ENCODE results near the gene ERVFRD-1. TPM values are rescaled to one million over a fixed set of nuclear protein-coding genes. Genes with fewer than 3 reads are reported as not detected.

Gene ERVFRD-1
- total and polyA plus RNA-seq, 2 of the 13 experiments (the other 11 are each of a cell fraction or from before 2014, with no cell fraction given) = not detected

DNA sequence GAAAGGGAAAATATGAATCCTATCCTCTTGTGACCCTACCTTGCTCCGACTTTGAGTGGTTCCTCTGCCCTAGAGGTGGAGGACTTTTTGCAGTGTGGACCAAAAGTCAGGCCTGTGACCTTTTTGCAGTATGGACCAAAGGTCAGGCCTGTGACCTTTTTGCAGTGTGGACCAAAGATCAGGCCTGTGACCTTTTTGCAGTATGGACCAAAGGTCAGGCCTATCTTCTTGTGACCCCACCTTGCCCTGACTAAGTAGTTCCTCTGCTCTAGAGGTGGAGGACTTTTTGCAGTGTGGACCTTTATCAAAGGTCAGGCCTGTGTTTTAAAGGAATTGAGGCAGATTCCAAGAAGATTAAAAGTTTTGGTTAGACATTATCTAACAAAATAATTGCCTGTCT is 10.9 kb upstream of the ERVFRD-1 start (continued):
- TF ChIP-seq, protein P1, sequence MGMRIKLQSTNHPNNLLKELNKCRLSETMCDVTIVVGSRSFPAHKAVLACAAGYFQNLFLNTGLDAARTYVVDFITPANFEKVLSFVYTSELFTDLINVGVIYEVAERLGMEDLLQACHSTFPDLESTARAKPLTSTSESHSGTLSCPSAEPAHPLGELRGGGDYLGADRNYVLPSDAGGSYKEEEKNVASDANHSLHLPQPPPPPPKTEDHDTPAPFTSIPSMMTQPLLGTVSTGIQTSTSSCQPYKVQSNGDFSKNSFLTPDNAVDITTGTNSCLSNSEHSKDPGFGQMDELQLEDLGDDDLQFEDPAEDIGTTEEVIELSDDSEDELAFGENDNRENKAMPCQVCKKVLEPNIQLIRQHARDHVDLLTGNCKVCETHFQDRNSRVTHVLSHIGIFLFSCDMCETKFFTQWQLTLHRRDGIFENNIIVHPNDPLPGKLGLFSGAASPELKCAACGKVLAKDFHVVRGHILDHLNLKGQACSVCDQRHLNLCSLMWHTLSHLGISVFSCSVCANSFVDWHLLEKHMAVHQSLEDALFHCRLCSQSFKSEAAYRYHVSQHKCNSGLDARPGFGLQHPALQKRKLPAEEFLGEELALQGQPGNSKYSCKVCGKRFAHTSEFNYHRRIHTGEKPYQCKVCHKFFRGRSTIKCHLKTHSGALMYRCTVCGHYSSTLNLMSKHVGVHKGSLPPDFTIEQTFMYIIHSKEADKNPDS (CRISPR knock-in tag; IDR thresholded peaks at IDR 0.05) = peak; percentile 77; the same call in 1 of the 2 replicates
- TF ChIP-seq, protein P2, sequence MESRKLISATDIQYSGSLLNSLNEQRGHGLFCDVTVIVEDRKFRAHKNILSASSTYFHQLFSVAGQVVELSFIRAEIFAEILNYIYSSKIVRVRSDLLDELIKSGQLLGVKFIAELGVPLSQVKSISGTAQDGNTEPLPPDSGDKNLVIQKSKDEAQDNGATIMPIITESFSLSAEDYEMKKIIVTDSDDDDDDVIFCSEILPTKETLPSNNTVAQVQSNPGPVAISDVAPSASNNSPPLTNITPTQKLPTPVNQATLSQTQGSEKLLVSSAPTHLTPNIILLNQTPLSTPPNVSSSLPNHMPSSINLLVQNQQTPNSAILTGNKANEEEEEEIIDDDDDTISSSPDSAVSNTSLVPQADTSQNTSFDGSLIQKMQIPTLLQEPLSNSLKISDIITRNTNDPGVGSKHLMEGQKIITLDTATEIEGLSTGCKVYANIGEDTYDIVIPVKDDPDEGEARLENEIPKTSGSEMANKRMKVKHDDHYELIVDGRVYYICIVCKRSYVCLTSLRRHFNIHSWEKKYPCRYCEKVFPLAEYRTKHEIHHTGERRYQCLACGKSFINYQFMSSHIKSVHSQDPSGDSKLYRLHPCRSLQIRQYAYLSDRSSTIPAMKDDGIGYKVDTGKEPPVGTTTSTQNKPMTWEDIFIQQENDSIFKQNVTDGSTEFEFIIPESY (CRISPR knock-in tag; IDR thresholded peaks at IDR 0.05) = 0 out of 2 replicates have a peak, but pooled peaks have one; percentile 30
- TF ChIP-seq PPARG (CRISPR knock-in tag; conservative IDR thresholded peaks at IDR 0.05) = peak; percentile 62; the same call in 1 of the 2 replicates
- TF ChIP-seq ZNF496 (CRISPR knock-in tag; IDR thresholded peaks at IDR 0.05; ENCODE audit: insufficient replicate concordance) = no peak
- TF ChIP-seq SALL1 (CRISPR knock-in tag; IDR thresholded peaks at IDR 0.05) = 0 out of 2 replicates have a peak, but pooled peaks have one; percentile 34
- TF ChIP-seq NR2F2 (IDR thresholded peaks at IDR 0.05; ENCODE audit: borderline replicate concordance, low read depth) = peak; percentile 65
- peak; percentile 63 to 71; a peak in 3 of 4 replicates for TF ChIP-seq NR2F1 (CRISPR knock-in tag; IDR thresholded peaks at IDR 0.05)
- 0 out of 2 replicates have a peak, but pooled peaks have one; percentile 30 for TF ChIP-seq RARA (CRISPR knock-in tag; IDR thresholded peaks at IDR 0.05)
- TF ChIP-seq ZNF839 (CRISPR knock-in tag; IDR thresholded peaks at IDR 0.05; ENCODE audit: borderline replicate concordance) = no peak
- peak; percentile 23; the same call in 1 of the 2 replicates for TF ChIP-seq RXRA (CRISPR knock-in tag; IDR thresholded peaks at IDR 0.05)
- TF ChIP-seq ZNF660 (CRISPR knock-in tag; IDR thresholded peaks at IDR 0.05; ENCODE audit: borderline replicate concordance, low read depth) = no peak
- peak; percentile 84 for TF ChIP-seq NR2C2 (CRISPR knock-in tag; IDR thresholded peaks at IDR 0.05; ENCODE audit: borderline replicate concordance)
- TF ChIP-seq TEF (CRISPR knock-in tag; IDR thresholded peaks at IDR 0.05) = no peak
- TF ChIP-seq, protein P3, sequence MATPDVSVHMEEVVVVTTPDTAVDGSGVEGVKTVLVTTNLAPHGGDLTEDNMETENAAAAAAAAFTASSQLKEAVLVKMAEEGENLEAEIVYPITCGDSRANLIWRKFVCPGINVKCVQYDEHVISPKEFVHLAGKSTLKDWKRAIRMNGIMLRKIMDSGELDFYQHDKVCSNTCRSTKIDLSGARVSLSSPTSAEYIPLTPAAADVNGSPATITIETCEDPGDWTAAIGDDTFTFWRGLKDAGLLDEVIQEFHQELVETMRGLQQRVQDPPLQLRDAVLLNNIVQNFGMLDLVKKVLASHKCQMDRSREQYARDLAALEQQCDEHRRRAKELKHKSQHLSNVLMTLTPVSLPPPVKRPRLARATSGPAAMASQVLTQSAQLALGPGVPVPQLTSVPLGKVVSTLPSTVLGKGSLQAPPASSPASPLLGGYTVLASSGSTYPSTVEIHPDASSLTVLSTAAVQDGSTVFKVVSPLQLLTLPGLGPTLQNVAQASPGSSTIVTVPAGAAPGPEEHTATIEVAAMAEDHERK (CRISPR knock-in tag; IDR thresholded peaks at IDR 0.05; ENCODE audit: low read depth) = no peak
- no peak for TF ChIP-seq SALL2 (CRISPR knock-in tag; IDR thresholded peaks at IDR 0.05)
- TF ChIP-seq LBX2 (CRISPR knock-in tag; IDR thresholded peaks at IDR 0.05; ENCODE audit: borderline replicate concordance) = no peak

Measured in HepG2 (cell line).